Endometrium (tissue), 2 donors: Measurements from ENCODE around the gene EPHB1.

ENCODE experiments used
- FAIRE-seq: peaks from 2 replicates; lab custom pipeline; 2012; peaks lifted over from hg19 to GRCh38; lab: Jason Lieb, UNC
- donor health status: control.
- donor health status: control.

EPHB1 gene

GRCh38 chr3:134809427-134810051, 14.5 kb downstream of the EPHB1 start:
- FAIRE-seq, result no peak

GRCh38 chr3:134810052-134810435, 15.0 kb downstream of the EPHB1 start:
- no peak for FAIRE-seq

GRCh38 chr3:134810850-134811249, 15.8 kb downstream of the EPHB1 start:
- FAIRE-seq, result no peak

GRCh38 chr3:134813618-134814017, 18.6 kb downstream of the EPHB1 start:
- no peak for FAIRE-seq

GRCh38 chr3:134815519-134815918, 20.5 kb downstream of the EPHB1 start:
- no peak for FAIRE-seq

- no peak for FAIRE-seq
Observed at GRCh38 chr3:134816623-134817022, 21.6 kb downstream of the EPHB1 start.

- FAIRE-seq, result no peak
Observed at GRCh38 chr3:134817297-134817696, 22.2 kb downstream of the EPHB1 start.

- no peak for FAIRE-seq
Observed at GRCh38 chr3:134820994-134821393, 25.9 kb downstream of the EPHB1 start.

GRCh38 chr3:134822090-134822489, 27.0 kb downstream of the EPHB1 start:
- no peak for FAIRE-seq

GRCh38 chr3:134823679-134824078, 28.6 kb downstream of the EPHB1 start:
- FAIRE-seq, result no peak

- no peak for FAIRE-seq
Observed at GRCh38 chr3:134824791-134825190, 29.7 kb downstream of the EPHB1 start.

GRCh38 chr3:134827213-134827612, 32.2 kb downstream of the EPHB1 start:
- FAIRE-seq, result no peak

GRCh38 chr3:134829721-134830120, 34.7 kb downstream of the EPHB1 start:
- FAIRE-seq, result no peak

- FAIRE-seq, result no peak
Observed at GRCh38 chr3:134832585-134832984, 37.5 kb downstream of the EPHB1 start.

GRCh38 chr3:134833453-134834163, 38.5 kb downstream of the EPHB1 start:
- FAIRE-seq, result no peak

GRCh38 chr3:134836921-134837320, 41.9 kb downstream of the EPHB1 start:
- FAIRE-seq, result no peak

GRCh38 chr3:134838599-134838998, 43.5 kb downstream of the EPHB1 start:
- FAIRE-seq, result no peak

GRCh38 chr3:134839422-134839821, 44.4 kb downstream of the EPHB1 start:
- FAIRE-seq, result no peak

- FAIRE-seq, result no peak
Observed at GRCh38 chr3:134839990-134840389, 44.9 kb downstream of the EPHB1 start.

- FAIRE-seq, result no peak
Observed at GRCh38 chr3:134840459-134840858, 45.4 kb downstream of the EPHB1 start.

GRCh38 chr3:134846084-134846483, 51.0 kb downstream of the EPHB1 start:
- FAIRE-seq, result no peak

GRCh38 chr3:134846911-134847317, 51.9 kb downstream of the EPHB1 start:
- FAIRE-seq, result no peak

- FAIRE-seq, result no peak
Observed at GRCh38 chr3:134847349-134847748, 52.3 kb downstream of the EPHB1 start.

GRCh38 chr3:134849561-134849960, 54.5 kb downstream of the EPHB1 start:
- FAIRE-seq, result no peak
